H9 (cell line): Measurements from ENCODE around the gene ZNF784. TPM values are rescaled to one million over a fixed set of nuclear protein-coding genes. Genes with fewer than 3 reads are reported as not detected.

Experiments used
- DNase-seq: peaks from one replicate; pipeline ENCODE4 v3.0.0-alpha.2; 2017
- H2AFZ ChIP-seq: one replicate; pipeline ENCODE4 v1.6.1; 2013; ENCODE audit warnings: mild to moderate bottlenecking, low read length, control low read depth, moderate library complexity
- H2AK5ac ChIP-seq: 2 replicates; pipeline ENCODE4 v1.6.1; 2013; ENCODE audit warnings: low read length, control low read depth, mixed read lengths; ENCODE audit not compliant: insufficient read length
- H2BK120ac ChIP-seq: one replicate; pipeline ENCODE4 v1.6.1; 2013; ENCODE audit warnings: low read depth, mild to moderate bottlenecking, low read length, control low read depth, inconsistent platforms; ENCODE audit not compliant: poor library complexity, severe bottlenecking
- H2BK12ac ChIP-seq: 2 replicates; pipeline ENCODE4 v1.6.1; 2013; ENCODE audit warnings: low read length, control low read depth, mixed read lengths, low read depth; ENCODE audit not compliant: insufficient read length
- H2BK15ac ChIP-seq: 2 replicates; pipeline ENCODE4 v1.6.1; 2013; ENCODE audit warnings: low read depth, low read length, control low read depth
- H2BK20ac ChIP-seq: one replicate; pipeline ENCODE4 v1.6.1; 2013; ENCODE audit warnings: low read depth, mild to moderate bottlenecking, low read length, control low read depth, inconsistent platforms; ENCODE audit not compliant: poor library complexity, severe bottlenecking
- H2BK5ac ChIP-seq: 2 replicates; pipeline ENCODE4 v1.6.1; 2013; ENCODE audit warnings: low read length, control low read depth, mixed read lengths; ENCODE audit not compliant: insufficient read length
- H3K14ac ChIP-seq: 2 replicates; pipeline ENCODE4 v1.6.1; 2013; ENCODE audit warnings: low read length, control low read depth; ENCODE audit not compliant: insufficient read depth
- H3K18ac ChIP-seq: 2 replicates; pipeline ENCODE4 v1.6.1; 2013; ENCODE audit warnings: low read depth, mild to moderate bottlenecking, mixed read lengths, low read length, control low read depth; ENCODE audit not compliant: insufficient read length
- H3K23ac ChIP-seq: 2 replicates; pipeline ENCODE4 v1.6.1; 2013; ENCODE audit warnings: low read length, control low read depth, mixed read lengths, low read depth; ENCODE audit not compliant: insufficient read length
- H3K23me2 ChIP-seq: 2 replicates; pipeline ENCODE4 v1.6.1; 2013; ENCODE audit warnings: low read depth, mild to moderate bottlenecking, mixed read lengths, low read length, control low read depth; ENCODE audit not compliant: insufficient read length, poor library complexity, severe bottlenecking
- H3K27ac ChIP-seq: 2 replicates; pipeline ENCODE4 v1.5.1; 2013; ENCODE audit warnings: low read length, control low read depth, mixed read lengths, low read depth; ENCODE audit not compliant: insufficient read length
- H3K27me3 ChIP-seq: 2 replicates; pipeline ENCODE4 v1.6.1; 2013; ENCODE audit warnings: low read length, control low read depth, inconsistent platforms; ENCODE audit not compliant: insufficient read depth
- H3K4ac ChIP-seq: 2 replicates; pipeline ENCODE4 v1.6.1; 2013; ENCODE audit warnings: low read depth, mild to moderate bottlenecking, control low read depth, inconsistent platforms, low read length, moderate library complexity
- H3K4me1 ChIP-seq: 2 replicates; pipeline ENCODE4 v1.6.1; 2013; ENCODE audit warnings: low read length, control low read depth, inconsistent platforms; ENCODE audit not compliant: insufficient read depth
- H3K4me2 ChIP-seq: 2 replicates; pipeline ENCODE4 v1.6.1; 2013; ENCODE audit warnings: low read length, control low read depth, mixed read lengths; ENCODE audit not compliant: insufficient read length, insufficient read depth
- H3K56ac ChIP-seq: 2 replicates; pipeline ENCODE4 v1.6.1; 2013; ENCODE audit warnings: low read depth, mild to moderate bottlenecking, mixed read lengths, low read length, control low read depth; ENCODE audit not compliant: insufficient read length
- H3K79me1 ChIP-seq: 2 replicates; pipeline ENCODE4 v1.6.1; 2013; ENCODE audit warnings: low read depth, mild to moderate bottlenecking, moderate library complexity, low read length, control low read depth, inconsistent platforms; ENCODE audit not compliant: insufficient read depth, poor library complexity, severe bottlenecking
- H3K79me2 ChIP-seq: 2 replicates; pipeline ENCODE4 v1.6.1; 2013; ENCODE audit warnings: low read length, control low read depth, inconsistent platforms; ENCODE audit not compliant: insufficient read depth
- H3K9ac ChIP-seq: 2 replicates; pipeline ENCODE4 v1.6.1; 2013; ENCODE audit warnings: low read length, control low read depth, mixed read lengths; ENCODE audit not compliant: insufficient read length; ENCODE audit errors: extremely low read depth
- H3K9me3 ChIP-seq: one replicate; pipeline ENCODE4 v1.6.1; 2013; ENCODE audit warnings: low read depth, low read length, inconsistent platforms; ENCODE audit not compliant: control insufficient read depth
- H3T11ph ChIP-seq: one replicate; pipeline ENCODE4 v1.6.1; 2013; ENCODE audit warnings: mild to moderate bottlenecking, low read length, control low read depth, inconsistent platforms
- H4K20me1 ChIP-seq: one replicate; pipeline ENCODE4 v1.6.1; 2013; ENCODE audit not compliant: control insufficient read depth, insufficient read length, insufficient read depth
- H4K5ac ChIP-seq: 2 replicates; pipeline ENCODE4 v1.6.1; 2013; ENCODE audit warnings: low read depth, mild to moderate bottlenecking, mixed read lengths, low read length, control low read depth; ENCODE audit not compliant: insufficient read length
- H4K8ac ChIP-seq: replicated peaks from 2 replicates; pipeline ENCODE4 v1.6.1; 2013; ENCODE audit warnings: low read length, control low read depth, mixed read lengths, low read depth; ENCODE audit not compliant: insufficient read length
- H4K91ac ChIP-seq: 2 replicates; pipeline ENCODE4 v1.6.1; 2013; ENCODE audit warnings: low read depth, mild to moderate bottlenecking, moderate library complexity, mixed read lengths, low read length, control low read depth; ENCODE audit not compliant: insufficient read length
- H3K27ac Mint-ChIP-seq, 3 experiments: 2 replicates in 2 of 3; 3 replicates in 1 of 3; pipeline ENCODE4 v1.8.0; 2020 to 2021; ENCODE audit warnings: mixed read lengths in 3 of 3, mild to moderate bottlenecking in 1 of 3, moderate library complexity in 1 of 3
- H3K27me3 Mint-ChIP-seq: 2 replicates; pipeline ENCODE4 v1.8.0; 2021; ENCODE audit warnings: low read depth, mild to moderate bottlenecking, moderate library complexity, mixed read lengths
- H3K36me3 Mint-ChIP-seq, 3 experiments: 2 replicates in 2 of 3; 3 replicates in 1 of 3; pipeline ENCODE4 v1.8.0; 2020 to 2021; ENCODE audit warnings: low read depth in 3 of 3, mixed read lengths in 3 of 3; ENCODE audit not compliant: insufficient read depth in 1 of 3
- H3K4me1 Mint-ChIP-seq, 2 experiments: 2 replicates each; pipeline ENCODE4 v1.8.0; 2020; ENCODE audit warnings: mixed read lengths in 2 of 2
- H3K4me3 Mint-ChIP-seq, 2 experiments: 2 replicates in 1 of 2; 3 replicates in 1 of 2; pipeline ENCODE4 v1.8.0; 2020 to 2021; ENCODE audit warnings: mild to moderate bottlenecking in 2 of 2, mixed read lengths in 2 of 2, moderate library complexity in 1 of 2
- H3K9me3 Mint-ChIP-seq, 2 experiments: 2 replicates in 1 of 2; 3 replicates in 1 of 2; pipeline ENCODE4 v1.8.0; 2020; ENCODE audit warnings: mild to moderate bottlenecking in 2 of 2, mixed read lengths in 2 of 2, moderate library complexity in 1 of 2
- WGBS: extraction: QIAGEN DNeasy Blood & Tissue Kit; methylation state at CpG from one replicate; pipeline ENCODE4 v1.1.7; 2013; ENCODE audit warnings: missing lambda C conversion rate, low lambda C conversion rate, mixed read lengths; ENCODE audit not compliant: insufficient read length; ENCODE audit errors: extremely low coverage; 5-methylcytosine and 5-hydroxymethylcytosine counted together
- total RNA-seq: library from RNA; stranded (reverse); gene quantifications from 2 replicates; pipeline ENCODE4 v1.2.1, GENCODE V29; 2021
- TF ChIP-seq, protein P1 (sequence below): fragments of 200-600 bp; sonication (generic); conservative IDR thresholded peaks from 3 replicates; pipeline ENCODE4 v1.8.0; 2021; ENCODE audit warnings: antibody characterized with exemption, mild to moderate bottlenecking

Gene ZNF784
- total RNA-seq, 1 experiment from 2014 or later, result 10.7 TPM

DNA sequence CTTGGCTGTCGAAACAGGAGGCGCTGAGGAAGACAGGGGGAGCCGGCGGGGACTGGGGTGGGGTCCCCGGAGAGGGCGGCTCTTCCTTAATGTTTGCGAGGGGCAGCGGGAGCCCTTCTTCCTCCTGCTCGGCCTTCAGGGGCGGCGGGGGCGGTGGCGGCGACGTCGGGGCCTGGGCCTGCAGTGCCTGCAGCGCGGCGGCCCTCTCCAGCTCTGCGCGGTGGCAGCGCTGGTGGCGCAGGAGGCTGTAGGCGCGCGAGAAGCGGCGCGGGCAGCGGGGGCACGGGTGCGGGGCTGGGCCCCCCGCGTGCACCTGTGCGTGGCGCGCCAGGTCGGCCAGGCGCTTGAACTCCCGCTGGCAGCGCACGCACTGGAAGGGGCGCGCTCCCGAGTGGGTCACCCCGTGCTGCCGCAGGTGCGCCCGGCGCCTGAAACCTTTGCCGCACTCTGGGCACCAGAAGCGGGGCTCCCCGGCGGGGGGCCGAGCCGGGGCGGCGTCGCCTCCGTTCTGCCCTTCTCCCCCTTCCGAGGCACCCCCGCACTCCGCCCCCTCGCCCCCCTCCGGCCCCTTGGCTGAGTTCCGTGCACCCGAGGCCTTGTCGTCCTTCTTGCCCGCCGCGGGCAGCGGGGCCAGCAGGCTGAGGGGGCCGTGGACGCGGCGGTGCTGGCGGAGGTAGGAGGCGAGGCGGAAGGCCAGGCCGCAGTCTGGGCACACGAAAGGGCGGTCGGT, 46.2 kb downstream of the ZNF784 start:
- no peak overlapping the region for H3K9ac ChIP-seq
- TF ChIP-seq, protein P1, sequence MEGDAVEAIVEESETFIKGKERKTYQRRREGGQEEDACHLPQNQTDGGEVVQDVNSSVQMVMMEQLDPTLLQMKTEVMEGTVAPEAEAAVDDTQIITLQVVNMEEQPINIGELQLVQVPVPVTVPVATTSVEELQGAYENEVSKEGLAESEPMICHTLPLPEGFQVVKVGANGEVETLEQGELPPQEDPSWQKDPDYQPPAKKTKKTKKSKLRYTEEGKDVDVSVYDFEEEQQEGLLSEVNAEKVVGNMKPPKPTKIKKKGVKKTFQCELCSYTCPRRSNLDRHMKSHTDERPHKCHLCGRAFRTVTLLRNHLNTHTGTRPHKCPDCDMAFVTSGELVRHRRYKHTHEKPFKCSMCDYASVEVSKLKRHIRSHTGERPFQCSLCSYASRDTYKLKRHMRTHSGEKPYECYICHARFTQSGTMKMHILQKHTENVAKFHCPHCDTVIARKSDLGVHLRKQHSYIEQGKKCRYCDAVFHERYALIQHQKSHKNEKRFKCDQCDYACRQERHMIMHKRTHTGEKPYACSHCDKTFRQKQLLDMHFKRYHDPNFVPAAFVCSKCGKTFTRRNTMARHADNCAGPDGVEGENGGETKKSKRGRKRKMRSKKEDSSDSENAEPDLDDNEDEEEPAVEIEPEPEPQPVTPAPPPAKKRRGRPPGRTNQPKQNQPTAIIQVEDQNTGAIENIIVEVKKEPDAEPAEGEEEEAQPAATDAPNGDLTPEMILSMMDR, result no peak
- no peaks in the 10 kb centered on the region for H3K23me2 ChIP-seq
- no peaks in the 10 kb centered on the region for H4K20me1 ChIP-seq
- Mint-ChIP-seq H3K9me3 (no peaks in the 10 kb centered on the region), H3K4me3 (no peak overlapping the region), H3K27ac (no peak overlapping the region), H3K36me3 (peaks cover 9 to 25% (median 19%) of the 10 kb centered on the region in 3 experiments), H3K4me1 (peaks cover 9 to 15% of the 10 kb centered on the region in 2 experiments), H3K27me3 (no peaks in the 10 kb centered on the region; the same call in 1 of the 2 replicates)
- H4K8ac ChIP-seq, result no peak overlapping the region
- no peak overlapping the region for H2AFZ ChIP-seq
- H3K79me2 ChIP-seq, result peaks cover 1% of the 10 kb centered on the region; the same call in 1 of the 2 replicates
- no peak overlapping the region for H3K4me2 ChIP-seq
- no peak overlapping the region for H3K27ac ChIP-seq
- no peak overlapping the region for H3K4ac ChIP-seq
- no peaks in the 10 kb centered on the region for H3K4me1 ChIP-seq
- no peak overlapping the region for H3K18ac ChIP-seq
- no peak overlapping the region for H2BK12ac ChIP-seq
- no peak overlapping the region for H2BK5ac ChIP-seq
- no peak overlapping the region for H2BK120ac ChIP-seq
- no peak overlapping the region for H4K91ac ChIP-seq
- no peak for DNase-seq
- no peak overlapping the region for H3K56ac ChIP-seq
- H2BK15ac ChIP-seq, result no peak overlapping the region
- H2BK20ac ChIP-seq, result no peak overlapping the region
- no peaks in the 10 kb centered on the region for H3K27me3 ChIP-seq
- H2AK5ac ChIP-seq, result no peak overlapping the region
- no peak overlapping the region for H3K14ac ChIP-seq
- H3T11ph ChIP-seq, result no peak overlapping the region
- no peak overlapping the region for H3K23ac ChIP-seq
- peaks cover 3% of the 10 kb centered on the region for H3K79me1 ChIP-seq
- H4K5ac ChIP-seq, result no peak overlapping the region
- WGBS, result no CpG with 5 or more reads among the region's 83 CpGs
- H3K9me3 ChIP-seq, result no peaks in the 10 kb centered on the region
